Measurements from ENCODE around the gene GNB1L. TPM values are rescaled to one million over a fixed set of nuclear protein-coding genes. Genes with fewer than 3 reads are reported as not detected.

Gene GNB1L
- total and polyA plus RNA-seq, 9 of the 15 experiments (the other 6 are each of a cell fraction or from before 2014, with no cell fraction given), result 0.56 to 50.5 (median 10.2) TPM

DNA sequence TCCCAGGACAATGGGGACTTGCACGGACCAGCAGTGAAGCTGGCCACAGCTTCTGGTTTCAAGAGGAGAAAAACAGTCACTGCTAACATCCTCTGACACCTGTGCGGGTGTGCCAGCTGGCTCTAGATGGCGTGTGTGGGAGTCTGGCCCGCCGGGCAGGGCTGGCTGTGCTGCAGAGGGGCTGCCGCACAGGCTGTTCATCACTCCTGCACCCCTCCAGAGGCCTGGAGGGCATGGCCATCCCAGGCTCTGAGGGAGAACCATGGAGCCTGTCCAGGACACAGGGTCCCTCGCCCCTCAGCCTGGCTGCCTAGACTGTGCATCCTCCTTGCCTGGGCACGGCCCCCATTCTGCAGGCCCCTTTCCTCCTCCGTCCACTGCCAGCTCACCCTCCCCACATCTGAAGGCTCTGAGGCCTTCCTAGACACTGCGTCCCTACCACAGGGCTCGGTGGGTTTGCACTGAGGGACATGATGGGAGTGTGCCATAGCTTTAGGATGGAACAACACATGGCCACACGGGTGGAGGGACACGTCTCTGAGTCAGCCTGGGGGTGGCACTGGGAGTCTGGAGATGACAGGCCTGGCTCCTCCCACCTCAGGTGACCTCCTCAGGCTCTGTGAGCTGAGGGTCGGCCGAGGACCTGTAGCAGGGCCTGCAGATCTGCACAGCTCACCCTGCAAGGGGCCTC, 42.1 kb upstream of the GNB1L start (continued):
- TF ChIP-seq U2AF2 (optimal IDR thresholded peaks at IDR 0.05; ENCODE audit: low read depth, low read length), result no peak
- 0 out of 2 replicates have a peak, but pooled peaks have one; percentile 10 for TF ChIP-seq ZNF57 (CRISPR knock-in tag; IDR thresholded peaks at IDR 0.05)
- no peak for TF ChIP-seq BRCA1 (IDR thresholded peaks at IDR 0.05)
- TF ChIP-seq BRCA1 (CRISPR knock-in tag; IDR thresholded peaks at IDR 0.05), result no peak
- TF ChIP-seq ZNF354B (CRISPR knock-in tag; IDR thresholded peaks at IDR 0.05), result no peak
- TF ChIP-seq, protein P1, sequence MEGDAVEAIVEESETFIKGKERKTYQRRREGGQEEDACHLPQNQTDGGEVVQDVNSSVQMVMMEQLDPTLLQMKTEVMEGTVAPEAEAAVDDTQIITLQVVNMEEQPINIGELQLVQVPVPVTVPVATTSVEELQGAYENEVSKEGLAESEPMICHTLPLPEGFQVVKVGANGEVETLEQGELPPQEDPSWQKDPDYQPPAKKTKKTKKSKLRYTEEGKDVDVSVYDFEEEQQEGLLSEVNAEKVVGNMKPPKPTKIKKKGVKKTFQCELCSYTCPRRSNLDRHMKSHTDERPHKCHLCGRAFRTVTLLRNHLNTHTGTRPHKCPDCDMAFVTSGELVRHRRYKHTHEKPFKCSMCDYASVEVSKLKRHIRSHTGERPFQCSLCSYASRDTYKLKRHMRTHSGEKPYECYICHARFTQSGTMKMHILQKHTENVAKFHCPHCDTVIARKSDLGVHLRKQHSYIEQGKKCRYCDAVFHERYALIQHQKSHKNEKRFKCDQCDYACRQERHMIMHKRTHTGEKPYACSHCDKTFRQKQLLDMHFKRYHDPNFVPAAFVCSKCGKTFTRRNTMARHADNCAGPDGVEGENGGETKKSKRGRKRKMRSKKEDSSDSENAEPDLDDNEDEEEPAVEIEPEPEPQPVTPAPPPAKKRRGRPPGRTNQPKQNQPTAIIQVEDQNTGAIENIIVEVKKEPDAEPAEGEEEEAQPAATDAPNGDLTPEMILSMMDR (IDR thresholded peaks at IDR 0.05 in 2 of 3, conservative IDR thresholded peaks at IDR 0.05 in 1 of 3; ENCODE audit: insufficient read depth in 2 of 3, low read depth in 1 of 3, low read length in 3 of 3), result 0 out of 6 replicates have a peak, but pooled peaks of 1 of the 3 experiments have one; percentile 16
- TF ChIP-seq, protein P2, sequence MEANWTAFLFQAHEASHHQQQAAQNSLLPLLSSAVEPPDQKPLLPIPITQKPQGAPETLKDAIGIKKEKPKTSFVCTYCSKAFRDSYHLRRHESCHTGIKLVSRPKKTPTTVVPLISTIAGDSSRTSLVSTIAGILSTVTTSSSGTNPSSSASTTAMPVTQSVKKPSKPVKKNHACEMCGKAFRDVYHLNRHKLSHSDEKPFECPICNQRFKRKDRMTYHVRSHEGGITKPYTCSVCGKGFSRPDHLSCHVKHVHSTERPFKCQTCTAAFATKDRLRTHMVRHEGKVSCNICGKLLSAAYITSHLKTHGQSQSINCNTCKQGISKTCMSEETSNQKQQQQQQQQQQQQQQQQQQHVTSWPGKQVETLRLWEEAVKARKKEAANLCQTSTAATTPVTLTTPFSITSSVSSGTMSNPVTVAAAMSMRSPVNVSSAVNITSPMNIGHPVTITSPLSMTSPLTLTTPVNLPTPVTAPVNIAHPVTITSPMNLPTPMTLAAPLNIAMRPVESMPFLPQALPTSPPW (CRISPR knock-in tag; IDR thresholded peaks at IDR 0.05), result no peak
- 0 out of 2 replicates have a peak, but pooled peaks have one; percentile 17 for TF ChIP-seq ZNF436 (CRISPR knock-in tag; IDR thresholded peaks at IDR 0.05)
- no peak for TF ChIP-seq HNRNPH1 (optimal IDR thresholded peaks at IDR 0.05; ENCODE audit: low read depth, low read length)
- no peak for TF ChIP-seq PHB2 (IDR thresholded peaks at IDR 0.05; ENCODE audit: low read depth)
- TF ChIP-seq, protein P3, sequence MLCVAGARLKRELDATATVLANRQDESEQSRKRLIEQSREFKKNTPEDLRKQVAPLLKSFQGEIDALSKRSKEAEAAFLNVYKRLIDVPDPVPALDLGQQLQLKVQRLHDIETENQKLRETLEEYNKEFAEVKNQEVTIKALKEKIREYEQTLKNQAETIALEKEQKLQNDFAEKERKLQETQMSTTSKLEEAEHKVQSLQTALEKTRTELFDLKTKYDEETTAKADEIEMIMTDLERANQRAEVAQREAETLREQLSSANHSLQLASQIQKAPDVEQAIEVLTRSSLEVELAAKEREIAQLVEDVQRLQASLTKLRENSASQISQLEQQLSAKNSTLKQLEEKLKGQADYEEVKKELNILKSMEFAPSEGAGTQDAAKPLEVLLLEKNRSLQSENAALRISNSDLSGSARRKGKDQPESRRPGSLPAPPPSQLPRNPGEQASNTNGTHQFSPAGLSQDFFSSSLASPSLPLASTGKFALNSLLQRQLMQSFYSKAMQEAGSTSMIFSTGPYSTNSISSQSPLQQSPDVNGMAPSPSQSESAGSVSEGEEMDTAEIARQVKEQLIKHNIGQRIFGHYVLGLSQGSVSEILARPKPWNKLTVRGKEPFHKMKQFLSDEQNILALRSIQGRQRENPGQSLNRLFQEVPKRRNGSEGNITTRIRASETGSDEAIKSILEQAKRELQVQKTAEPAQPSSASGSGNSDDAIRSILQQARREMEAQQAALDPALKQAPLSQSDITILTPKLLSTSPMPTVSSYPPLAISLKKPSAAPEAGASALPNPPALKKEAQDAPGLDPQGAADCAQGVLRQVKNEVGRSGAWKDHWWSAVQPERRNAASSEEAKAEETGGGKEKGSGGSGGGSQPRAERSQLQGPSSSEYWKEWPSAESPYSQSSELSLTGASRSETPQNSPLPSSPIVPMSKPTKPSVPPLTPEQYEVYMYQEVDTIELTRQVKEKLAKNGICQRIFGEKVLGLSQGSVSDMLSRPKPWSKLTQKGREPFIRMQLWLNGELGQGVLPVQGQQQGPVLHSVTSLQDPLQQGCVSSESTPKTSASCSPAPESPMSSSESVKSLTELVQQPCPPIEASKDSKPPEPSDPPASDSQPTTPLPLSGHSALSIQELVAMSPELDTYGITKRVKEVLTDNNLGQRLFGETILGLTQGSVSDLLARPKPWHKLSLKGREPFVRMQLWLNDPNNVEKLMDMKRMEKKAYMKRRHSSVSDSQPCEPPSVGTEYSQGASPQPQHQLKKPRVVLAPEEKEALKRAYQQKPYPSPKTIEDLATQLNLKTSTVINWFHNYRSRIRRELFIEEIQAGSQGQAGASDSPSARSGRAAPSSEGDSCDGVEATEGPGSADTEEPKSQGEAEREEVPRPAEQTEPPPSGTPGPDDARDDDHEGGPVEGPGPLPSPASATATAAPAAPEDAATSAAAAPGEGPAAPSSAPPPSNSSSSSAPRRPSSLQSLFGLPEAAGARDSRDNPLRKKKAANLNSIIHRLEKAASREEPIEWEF (CRISPR knock-in tag; IDR thresholded peaks at IDR 0.05), result no peak
- TF ChIP-seq ZBTB7A (IDR thresholded peaks at IDR 0.05; ENCODE audit: borderline replicate concordance, control insufficient read depth, low read depth, low read length), result 0 out of 2 replicates have a peak, but pooled peaks have one; percentile 45
- TF ChIP-seq, protein P4, sequence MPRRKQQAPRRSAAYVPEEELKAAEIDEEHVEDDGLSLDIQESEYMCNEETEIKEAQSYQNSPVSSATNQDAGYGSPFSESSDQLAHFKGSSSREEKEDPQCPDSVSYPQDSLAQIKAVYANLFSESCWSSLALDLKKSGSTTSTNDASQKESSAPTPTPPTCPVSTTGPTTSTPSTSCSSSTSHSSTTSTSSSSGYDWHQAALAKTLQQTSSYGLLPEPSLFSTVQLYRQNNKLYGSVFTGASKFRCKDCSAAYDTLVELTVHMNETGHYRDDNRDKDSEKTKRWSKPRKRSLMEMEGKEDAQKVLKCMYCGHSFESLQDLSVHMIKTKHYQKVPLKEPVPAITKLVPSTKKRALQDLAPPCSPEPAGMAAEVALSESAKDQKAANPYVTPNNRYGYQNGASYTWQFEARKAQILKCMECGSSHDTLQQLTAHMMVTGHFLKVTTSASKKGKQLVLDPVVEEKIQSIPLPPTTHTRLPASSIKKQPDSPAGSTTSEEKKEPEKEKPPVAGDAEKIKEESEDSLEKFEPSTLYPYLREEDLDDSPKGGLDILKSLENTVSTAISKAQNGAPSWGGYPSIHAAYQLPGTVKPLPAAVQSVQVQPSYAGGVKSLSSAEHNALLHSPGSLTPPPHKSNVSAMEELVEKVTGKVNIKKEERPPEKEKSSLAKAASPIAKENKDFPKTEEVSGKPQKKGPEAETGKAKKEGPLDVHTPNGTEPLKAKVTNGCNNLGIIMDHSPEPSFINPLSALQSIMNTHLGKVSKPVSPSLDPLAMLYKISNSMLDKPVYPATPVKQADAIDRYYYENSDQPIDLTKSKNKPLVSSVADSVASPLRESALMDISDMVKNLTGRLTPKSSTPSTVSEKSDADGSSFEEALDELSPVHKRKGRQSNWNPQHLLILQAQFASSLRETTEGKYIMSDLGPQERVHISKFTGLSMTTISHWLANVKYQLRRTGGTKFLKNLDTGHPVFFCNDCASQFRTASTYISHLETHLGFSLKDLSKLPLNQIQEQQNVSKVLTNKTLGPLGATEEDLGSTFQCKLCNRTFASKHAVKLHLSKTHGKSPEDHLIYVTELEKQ (CRISPR knock-in tag; IDR thresholded peaks at IDR 0.05), result 0 out of 2 replicates have a peak, but pooled peaks have one; percentile 12
